Skeletal muscle satellite cell (primary cell): ENCODE results near the gene ZNF804A. TPM values are rescaled to one million over a fixed set of nuclear protein-coding genes. Genes with fewer than 3 reads are reported as not detected.

Source experiments
- H3K27me3 ChIP-seq: 2 replicates; pipeline ENCODE4 v1.7.0; 2013; ENCODE audit warnings: low read length; ENCODE audit not compliant: control insufficient read depth, insufficient read depth
- H3K36me3 ChIP-seq: 2 replicates; pipeline ENCODE4 v1.7.0; 2013; ENCODE audit warnings: mild to moderate bottlenecking, control low read depth, low read length; ENCODE audit not compliant: insufficient read depth
- H3K4me1 ChIP-seq: 2 replicates; pipeline ENCODE4 v1.7.0; 2013; ENCODE audit warnings: low read length; ENCODE audit not compliant: control insufficient read depth, insufficient read depth
- H3K4me2 ChIP-seq: 2 replicates; pipeline ENCODE4 v1.7.0; 2013; ENCODE audit warnings: mild to moderate bottlenecking, low read length
- H3K4me3 ChIP-seq: 2 replicates; pipeline ENCODE4 v1.7.0; 2013; ENCODE audit warnings: low read length
- H3K9ac ChIP-seq: 2 replicates; pipeline ENCODE4 v1.7.0; 2013; ENCODE audit warnings: mild to moderate bottlenecking, low read depth, low read length, moderate library complexity
- H3K9me3 ChIP-seq: replicated peaks from 2 replicates; pipeline ENCODE4 v1.7.0; 2013; ENCODE audit warnings: mild to moderate bottlenecking, control low read depth, low read length
- total RNA-seq: library from RNA; depleted of rRNA; stranded (reverse); fragments of >200 nt; gene quantifications from 2 replicates; pipeline ENCODE4 v1.2.3, GENCODE V29; 2012; rRNA removed

ZNF804A gene
- total RNA-seq: 1.5 and 2.6 TPM in 2 replicates

GRCh38 chr2:184598316-184599053 lies at the start of gene ZNF804A:
Gene ZNF804A, plus strand, starts transcription at chr2:184598529. Its CDS starts 431 bp downstream, at chr2:184598960.
- Histone ChIP-seq H3K27me3 (no peaks in the 10 kb centered on the region), H3K4me1 (peaks cover 9% of the 10 kb centered on the region), H3K4me2 (peak within 1 kb of the TSS; percentile 96), H3K4me3 (peak within 1 kb of the TSS; percentile 88), H3K9me3 (no peaks in the 10 kb centered on the region), H3K36me3 (no peaks in the 10 kb centered on the region), H3K9ac (peak within 1 kb of the TSS; percentile 86)

GRCh38 chr2:184549153-184549552 lies 49.2 kb upstream of the ZNF804A start:
- no peaks in the 10 kb centered on the region for H3K27me3 ChIP-seq

GRCh38 chr2:184551626-184552025 lies 46.7 kb upstream of the ZNF804A start:
- no peak overlapping the region for H3K4me3 ChIP-seq
- no peak overlapping the region for H3K4me2 ChIP-seq
- no peak overlapping the region for H3K9ac ChIP-seq
- H3K9me3 ChIP-seq: no peaks in the 10 kb centered on the region
- H3K27me3 ChIP-seq: no peaks in the 10 kb centered on the region
- no peaks in the 10 kb centered on the region for H3K36me3 ChIP-seq
- H3K4me1 ChIP-seq: peaks cover 8% of the 10 kb centered on the region

More at GRCh38 chr2:184549153-184549552, 49.2 kb upstream of the ZNF804A start:
- Histone ChIP-seq H3K4me1 (no peaks in the 10 kb centered on the region), H3K36me3 (no peaks in the 10 kb centered on the region), H3K9me3 (no peaks in the 10 kb centered on the region), H3K4me2 (no peak overlapping the region), H3K4me3 (no peak overlapping the region), H3K9ac (no peak overlapping the region)

- Histone ChIP-seq H3K4me1 (peaks cover 8% of the 10 kb centered on the region), H3K9me3 (no peaks in the 10 kb centered on the region)
These were observed 43.6 kb upstream of the ZNF804A start for GRCh38 chr2:184554736-184555135.

GRCh38 chr2:184555352-184555751 lies 43.0 kb upstream of the ZNF804A start:
- H3K36me3 ChIP-seq: no peaks in the 10 kb centered on the region
- no peak overlapping the region for H3K9ac ChIP-seq
- H3K27me3 ChIP-seq: no peaks in the 10 kb centered on the region
- H3K4me2 ChIP-seq: no peak overlapping the region
- no peak overlapping the region for H3K4me3 ChIP-seq
- H3K4me1 ChIP-seq: peaks cover 8% of the 10 kb centered on the region
- no peaks in the 10 kb centered on the region for H3K9me3 ChIP-seq

More at GRCh38 chr2:184554736-184555135, 43.6 kb upstream of the ZNF804A start:
- Histone ChIP-seq H3K27me3 (no peaks in the 10 kb centered on the region), H3K9ac (no peak overlapping the region), H3K4me3 (no peak overlapping the region), H3K36me3 (no peaks in the 10 kb centered on the region), H3K4me2 (peak overlapping the region; percentile 16)

- H3K4me3 ChIP-seq: no peak overlapping the region
- no peaks in the 10 kb centered on the region for H3K9me3 ChIP-seq
- no peaks in the 10 kb centered on the region for H3K36me3 ChIP-seq
- H3K4me1 ChIP-seq: peaks cover 8% of the 10 kb centered on the region
- H3K9ac ChIP-seq: no peak overlapping the region
- H3K4me2 ChIP-seq: no peak overlapping the region
- H3K27me3 ChIP-seq: no peaks in the 10 kb centered on the region
These were observed 41.7 kb upstream of the ZNF804A start for GRCh38 chr2:184556639-184557038.

GRCh38 chr2:184558713-184559464 lies 39.4 kb upstream of the ZNF804A start:
- no peak overlapping the region for H3K4me3 ChIP-seq
- no peaks in the 10 kb centered on the region for H3K9me3 ChIP-seq
- H3K9ac ChIP-seq: no peak overlapping the region
- H3K27me3 ChIP-seq: no peaks in the 10 kb centered on the region
- H3K4me2 ChIP-seq: no peak overlapping the region
- H3K36me3 ChIP-seq: no peaks in the 10 kb centered on the region
- peaks cover 8% of the 10 kb centered on the region for H3K4me1 ChIP-seq

- H3K9ac ChIP-seq: no peak overlapping the region
- H3K36me3 ChIP-seq: no peaks in the 10 kb centered on the region
- H3K9me3 ChIP-seq: no peaks in the 10 kb centered on the region
- no peaks in the 10 kb centered on the region for H3K27me3 ChIP-seq
- H3K4me2 ChIP-seq: no peak overlapping the region
- no peaks in the 10 kb centered on the region for H3K4me1 ChIP-seq
- H3K4me3 ChIP-seq: no peak overlapping the region
These were observed 37.7 kb upstream of the ZNF804A start for GRCh38 chr2:184560603-184561002.

- H3K9me3 ChIP-seq: no peaks in the 10 kb centered on the region
- H3K27me3 ChIP-seq: no peaks in the 10 kb centered on the region
- no peaks in the 10 kb centered on the region for H3K36me3 ChIP-seq
- H3K4me2 ChIP-seq: no peak overlapping the region
- H3K4me3 ChIP-seq: no peak overlapping the region
- H3K9ac ChIP-seq: no peak overlapping the region
- H3K4me1 ChIP-seq: no peaks in the 10 kb centered on the region
These were observed 35.8 kb upstream of the ZNF804A start for GRCh38 chr2:184562532-184562931.

- no peaks in the 10 kb centered on the region for H3K27me3 ChIP-seq
- H3K4me3 ChIP-seq: no peak overlapping the region
- no peaks in the 10 kb centered on the region for H3K9me3 ChIP-seq
- no peaks in the 10 kb centered on the region for H3K36me3 ChIP-seq
- H3K9ac ChIP-seq: no peak overlapping the region
- no peak overlapping the region for H3K4me2 ChIP-seq
- no peaks in the 10 kb centered on the region for H3K4me1 ChIP-seq
These were observed 34.2 kb upstream of the ZNF804A start for GRCh38 chr2:184564092-184564491.

GRCh38 chr2:184566716-184567115 lies 31.6 kb upstream of the ZNF804A start:
- H3K9me3 ChIP-seq: no peaks in the 10 kb centered on the region

More at GRCh38 chr2:184566716-184567115, 31.6 kb upstream of the ZNF804A start:
- Histone ChIP-seq H3K36me3 (no peaks in the 10 kb centered on the region), H3K4me2 (no peak overlapping the region), H3K9ac (no peak overlapping the region), H3K4me1 (no peaks in the 10 kb centered on the region), H3K4me3 (no peak overlapping the region), H3K27me3 (no peaks in the 10 kb centered on the region)
